GM18861 (cell line): ENCODE measurements around the gene IQGAP1.

Experiments
- ATAC-seq: cut with Tn5 transposase; IDR thresholded peaks from one replicate; pipeline ENCODE4 v1.9.1; 2021; ENCODE audit not compliant: unreplicated experiment

IQGAP1 gene

GRCh38 chr15:90519688-90520087, 131.6 kb downstream of the IQGAP1 start:
- no peak for ATAC-seq

- ATAC-seq = no peak
Observed at GRCh38 chr15:90520365-90520764, 132.3 kb downstream of the IQGAP1 start.

- no peak for ATAC-seq
Observed at GRCh38 chr15:90523373-90523772, 135.3 kb downstream of the IQGAP1 start.

DNA sequence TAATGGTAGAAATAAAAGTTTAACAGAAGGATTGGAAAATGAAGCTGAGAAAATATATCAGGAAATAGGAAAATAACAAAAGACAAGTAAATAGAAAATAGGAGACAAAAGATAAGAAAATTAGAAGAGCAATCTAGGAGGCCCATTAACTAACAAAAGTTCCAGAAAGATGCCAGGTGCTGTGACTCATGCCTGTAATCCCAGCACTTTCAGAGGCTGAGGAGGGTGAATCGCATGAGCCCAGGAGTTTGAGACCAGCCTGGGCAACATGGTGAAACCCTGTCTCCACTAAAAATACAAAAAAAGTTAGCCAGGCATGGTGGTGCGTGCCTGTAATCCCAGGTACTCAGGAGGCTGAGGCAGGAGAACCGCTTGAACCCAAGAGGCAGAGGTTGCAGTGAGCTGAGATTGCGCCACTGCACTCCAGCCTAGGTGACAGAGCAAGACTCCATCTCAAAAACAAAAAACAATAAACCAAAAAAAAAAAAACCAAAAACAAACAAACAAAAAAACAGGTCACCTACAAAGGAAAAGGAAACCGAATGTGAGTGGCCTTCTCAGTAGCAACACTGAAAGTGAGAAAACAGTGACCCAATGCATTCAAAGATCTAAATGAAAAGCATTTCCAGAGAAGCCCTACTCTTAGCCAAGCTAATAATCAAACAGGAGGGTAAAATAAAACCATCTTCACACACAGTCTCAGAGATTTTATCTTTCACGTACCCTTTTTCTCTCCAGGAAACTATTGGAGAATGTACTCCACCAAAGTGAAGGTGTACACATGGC, 136.2 kb downstream of the IQGAP1 start:
- peak; percentile 61 for ATAC-seq

DNA sequence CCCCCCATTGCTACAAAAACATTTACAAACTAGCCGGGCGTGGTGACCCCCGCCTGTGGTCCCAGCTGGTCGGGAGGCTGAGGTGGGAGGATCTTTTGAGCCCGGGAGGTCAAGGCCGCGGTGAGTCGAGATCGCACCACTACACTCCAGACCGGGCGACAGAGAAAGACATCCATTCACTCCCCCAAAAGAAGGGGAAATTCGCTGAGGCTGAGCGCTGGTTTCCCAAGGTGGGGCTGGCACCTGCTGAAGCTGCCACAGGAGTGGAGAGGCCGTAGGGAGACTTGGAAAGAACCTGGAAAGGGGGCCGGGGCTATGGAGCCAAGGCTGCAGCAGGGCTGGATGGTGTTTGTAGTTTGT, 140.9 kb downstream of the IQGAP1 start:
- ATAC-seq = no peak

- ATAC-seq = peak; percentile 57
Observed at GRCh38 chr15:90529371-90530249, 141.6 kb downstream of the IQGAP1 start, which contains the start of gene CRTC3. TSS of gene CRTC3 (plus strand) at chr15:90529923. CDS start at chr15:90530072, 149 bp downstream.

- ATAC-seq = peak; percentile 15
Observed at GRCh38 chr15:90530250-90531051, 142.4 kb downstream of the IQGAP1 start.

DNA sequence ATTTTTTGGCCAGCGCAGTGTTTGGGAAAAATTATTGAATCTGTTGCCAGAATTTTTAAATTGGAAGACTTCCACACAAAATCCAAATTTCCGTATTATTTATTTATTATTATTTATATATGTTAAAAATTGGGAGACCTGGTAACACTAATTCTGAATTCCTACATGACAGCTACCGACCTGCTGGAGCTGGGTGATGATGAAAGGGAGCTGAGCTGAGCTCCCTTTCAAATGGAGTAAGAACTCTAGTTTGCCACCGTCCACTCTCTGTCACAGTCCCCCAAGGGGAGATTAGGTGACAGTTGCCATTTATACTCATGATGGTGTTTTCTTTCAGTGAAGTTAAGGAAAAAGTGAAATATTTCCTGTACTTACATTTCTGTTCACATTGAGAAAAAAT, 143.1 kb downstream of the IQGAP1 start:
- ATAC-seq = no peak

DNA sequence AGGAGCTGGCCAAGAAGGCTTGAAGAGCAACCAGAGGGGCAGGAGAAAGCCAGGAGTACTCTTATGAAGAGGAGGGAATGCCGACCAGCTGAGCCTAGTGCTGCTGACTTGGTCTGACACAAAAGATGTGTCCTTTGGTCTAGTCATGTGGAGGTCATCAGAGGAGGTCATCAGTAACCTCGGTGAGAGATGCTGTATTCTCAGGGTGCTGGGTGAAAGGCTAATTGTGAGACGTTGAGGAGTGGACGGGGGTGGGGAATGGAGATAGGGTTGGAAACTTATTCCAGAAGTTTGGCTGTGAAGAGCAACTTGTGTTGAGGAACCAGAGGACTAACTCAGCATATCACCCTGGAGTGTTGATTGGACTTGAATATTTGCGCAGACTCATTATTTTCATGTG, 147.2 kb downstream of the IQGAP1 start:
- ATAC-seq = no peak

GRCh38 chr15:90539789-90540188, 151.7 kb downstream of the IQGAP1 start:
- ATAC-seq = no peak

GRCh38 chr15:90540768-90541167, 152.7 kb downstream of the IQGAP1 start:
- no peak for ATAC-seq

- ATAC-seq = no peak
Observed at GRCh38 chr15:90545095-90545494, 157.1 kb downstream of the IQGAP1 start.

GRCh38 chr15:90547540-90547939, 159.5 kb downstream of the IQGAP1 start:
- no peak for ATAC-seq

GRCh38 chr15:90550919-90551318, 162.9 kb downstream of the IQGAP1 start:
- ATAC-seq = no peak
